ENCODE measurements around the gene STRN3.

STRN3 gene

DNA sequence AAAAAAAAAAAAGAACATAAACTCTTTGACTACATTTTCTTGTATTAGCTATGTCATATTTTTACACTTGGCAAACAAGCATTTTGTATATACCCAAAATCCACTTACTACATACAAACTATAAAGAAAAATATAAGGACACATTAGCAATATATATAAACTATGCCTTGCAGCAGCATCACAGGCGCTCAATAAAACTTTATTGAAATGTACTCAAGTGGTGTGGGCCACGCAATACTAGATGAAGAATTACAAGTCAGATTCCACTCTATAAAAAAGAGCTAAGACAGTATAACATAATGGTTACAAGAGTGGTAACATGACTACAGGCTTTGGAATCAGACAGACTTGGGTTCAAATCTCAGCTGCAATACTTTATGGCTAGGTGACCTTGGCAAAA is 3.8 kb downstream of the STRN3 start:
- H3K4me3 ChIP-seq (ENCODE audit: low read depth, low read length) = no peak overlapping the region
- no peak for DNase-seq
- no peaks in the 10 kb centered on the region for H3K27me3 ChIP-seq (replicated peaks)
- H3K27ac ChIP-seq = no peak overlapping the region
- in situ Hi-C loops (cut with HindIII; ENCODE audit: low pct_ligation_motif_present, low sequenced_read_pairs) = no loop called here
- peaks cover 6% of the 10 kb centered on the region for H3K36me3 ChIP-seq (replicated peaks)
- TF ChIP-seq, protein P1, sequence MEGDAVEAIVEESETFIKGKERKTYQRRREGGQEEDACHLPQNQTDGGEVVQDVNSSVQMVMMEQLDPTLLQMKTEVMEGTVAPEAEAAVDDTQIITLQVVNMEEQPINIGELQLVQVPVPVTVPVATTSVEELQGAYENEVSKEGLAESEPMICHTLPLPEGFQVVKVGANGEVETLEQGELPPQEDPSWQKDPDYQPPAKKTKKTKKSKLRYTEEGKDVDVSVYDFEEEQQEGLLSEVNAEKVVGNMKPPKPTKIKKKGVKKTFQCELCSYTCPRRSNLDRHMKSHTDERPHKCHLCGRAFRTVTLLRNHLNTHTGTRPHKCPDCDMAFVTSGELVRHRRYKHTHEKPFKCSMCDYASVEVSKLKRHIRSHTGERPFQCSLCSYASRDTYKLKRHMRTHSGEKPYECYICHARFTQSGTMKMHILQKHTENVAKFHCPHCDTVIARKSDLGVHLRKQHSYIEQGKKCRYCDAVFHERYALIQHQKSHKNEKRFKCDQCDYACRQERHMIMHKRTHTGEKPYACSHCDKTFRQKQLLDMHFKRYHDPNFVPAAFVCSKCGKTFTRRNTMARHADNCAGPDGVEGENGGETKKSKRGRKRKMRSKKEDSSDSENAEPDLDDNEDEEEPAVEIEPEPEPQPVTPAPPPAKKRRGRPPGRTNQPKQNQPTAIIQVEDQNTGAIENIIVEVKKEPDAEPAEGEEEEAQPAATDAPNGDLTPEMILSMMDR (IDR thresholded peaks at IDR 0.05; ENCODE audit: low read depth, low read length, missing control alignments) = no peak

- in situ Hi-C loops (cut with HindIII; ENCODE audit: low pct_ligation_motif_present, low sequenced_read_pairs) = no loop called here
- DNase-seq = no peak
- Histone ChIP-seq H3K27me3 (replicated peaks) (no peaks in the 10 kb centered on the region), H3K36me3 (replicated peaks) (peaks cover 6% of the 10 kb centered on the region), H3K4me3 (ENCODE audit: low read depth, low read length) (no peak overlapping the region), H3K27ac (no peak overlapping the region)
- TF ChIP-seq, protein P1 (IDR thresholded peaks at IDR 0.05; ENCODE audit: low read depth, low read length, missing control alignments) = no peak
These were observed 4.6 kb downstream of the STRN3 start for GRCh38 chr14:31021576-31021949.

DNA sequence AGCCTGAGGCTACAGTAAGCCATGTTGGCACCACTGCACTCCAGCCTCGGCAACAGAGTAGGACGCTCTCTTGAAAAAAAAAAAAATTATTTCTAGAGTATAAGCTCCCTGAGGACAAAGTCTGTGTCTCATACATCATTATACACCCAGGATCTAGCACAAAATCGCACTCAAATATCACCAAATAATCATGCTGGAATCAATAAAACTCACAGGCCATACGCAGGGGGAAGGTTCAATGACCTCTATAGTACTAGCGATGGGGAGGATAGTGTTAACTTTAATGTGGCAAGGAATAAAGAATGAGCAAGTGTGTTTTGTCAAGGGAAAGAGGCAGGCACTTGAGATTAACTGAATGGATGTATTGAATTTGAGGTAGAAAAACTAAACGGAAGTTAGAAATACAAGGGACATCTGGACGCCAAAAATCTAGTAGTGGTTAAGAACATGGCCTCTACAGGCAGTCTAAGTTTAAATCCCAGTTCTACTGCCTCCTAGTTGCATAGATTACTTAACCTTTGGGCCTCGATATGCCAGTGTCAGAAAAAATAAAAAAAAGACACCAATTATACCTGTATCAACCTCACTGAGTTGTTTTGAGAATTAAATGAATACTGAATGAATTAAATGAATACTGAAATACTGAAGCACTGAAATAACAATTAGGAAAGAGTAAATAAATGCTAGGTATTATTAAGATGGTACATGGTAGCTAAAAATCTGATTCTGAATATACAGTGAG is 5.2 kb downstream of the STRN3 start:
- peaks cover 6% of the 10 kb centered on the region for H3K36me3 ChIP-seq (replicated peaks)
- no peak overlapping the region for H3K4me3 ChIP-seq (ENCODE audit: low read depth, low read length)
- TF ChIP-seq, protein P1 (IDR thresholded peaks at IDR 0.05; ENCODE audit: low read depth, low read length, missing control alignments) = no peak
- no peak overlapping the region for H3K27ac ChIP-seq
- no peaks in the 10 kb centered on the region for H3K27me3 ChIP-seq (replicated peaks)
- in situ Hi-C loops (cut with HindIII; ENCODE audit: low pct_ligation_motif_present, low sequenced_read_pairs) = no loop called here
- DNase-seq = no peak

DNA sequence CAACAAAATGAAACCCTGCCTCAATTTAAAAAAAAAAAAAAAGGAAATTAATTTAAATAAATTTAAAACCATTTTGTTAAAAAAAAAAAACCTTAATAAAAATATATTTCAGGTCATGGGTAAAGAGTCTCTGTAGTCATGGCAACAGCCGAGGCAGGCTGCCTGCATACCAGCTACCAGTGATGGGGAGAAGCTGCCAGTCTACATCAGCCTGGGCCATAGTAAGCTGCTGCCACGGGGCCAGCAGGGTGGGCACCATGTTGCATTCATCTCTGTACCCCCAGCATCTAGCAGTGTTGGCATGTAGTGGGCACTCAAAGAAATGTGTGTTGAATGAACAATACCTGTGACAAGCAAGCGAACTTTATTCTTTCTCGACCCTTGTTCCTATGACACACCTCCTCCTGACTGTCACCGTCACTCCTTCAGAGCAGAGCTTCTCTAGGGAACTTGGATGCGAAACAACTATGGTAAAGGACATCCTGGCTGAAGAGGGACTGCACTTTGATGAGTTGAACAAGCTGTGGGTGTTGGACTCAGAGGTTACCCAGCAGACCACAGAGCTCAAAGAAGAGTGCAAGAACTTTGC is 8.0 kb downstream of the STRN3 start:
- H3K4me3 ChIP-seq (ENCODE audit: low read depth, low read length) = no peak overlapping the region
- in situ Hi-C loops (cut with HindIII; ENCODE audit: low pct_ligation_motif_present, low sequenced_read_pairs) = no loop called here
- H3K27ac ChIP-seq = no peak overlapping the region
- no peaks in the 10 kb centered on the region for H3K27me3 ChIP-seq (replicated peaks)
- peaks cover 6% of the 10 kb centered on the region for H3K36me3 ChIP-seq (replicated peaks)
- no peak for DNase-seq
- TF ChIP-seq, protein P1 (IDR thresholded peaks at IDR 0.05; ENCODE audit: low read depth, low read length, missing control alignments) = no peak

DNA sequence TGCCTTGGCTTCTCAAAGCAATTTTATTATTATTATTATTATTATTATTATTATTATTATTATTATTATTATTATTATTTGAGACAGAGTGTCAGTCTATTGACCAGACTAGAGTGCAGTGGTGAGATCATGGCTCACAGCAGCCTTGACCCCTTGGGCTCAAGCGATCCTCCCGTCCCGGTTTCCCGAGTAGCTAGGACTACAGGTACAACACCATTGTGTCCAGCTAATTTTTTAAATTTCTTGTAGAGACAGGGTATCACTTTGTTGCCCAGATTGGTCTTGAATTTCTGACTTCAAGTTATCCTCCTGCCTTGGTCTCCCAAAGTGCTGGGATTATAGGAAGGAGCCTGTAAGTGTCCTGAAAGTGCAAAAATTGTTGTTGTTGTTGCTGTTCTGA is 12.3 kb downstream of the STRN3 start:
- in situ Hi-C loops (cut with HindIII; ENCODE audit: low pct_ligation_motif_present, low sequenced_read_pairs) = no loop called here
- TF ChIP-seq, protein P1 (IDR thresholded peaks at IDR 0.05; ENCODE audit: low read depth, low read length, missing control alignments) = no peak
- H3K27me3 ChIP-seq (replicated peaks) = no peaks in the 10 kb centered on the region
- no peak overlapping the region for H3K4me3 ChIP-seq (ENCODE audit: low read depth, low read length)
- peaks cover 4% of the 10 kb centered on the region for H3K36me3 ChIP-seq (replicated peaks)
- H3K27ac ChIP-seq = no peak overlapping the region
- no peak for DNase-seq
